Tibial nerve (tissue), 4 donors: ENCODE results near the gene INIP. TPM values are rescaled to one million over a fixed set of nuclear protein-coding genes. Genes with fewer than 3 reads are reported as not detected.

ENCODE experiments used
- DNase-seq, 2 donors: peaks; one replicate each; pipeline ENCODE4 v3.0.0-alpha.2; 2019; ENCODE audit warnings: low spot score in 2 of 2
- H3K27ac ChIP-seq, 4 donors: fragments of 200-600 bp; sonication (generic) in 3 of 4; one replicate each; pipeline ENCODE4 v1.5.1; 2017 to 2019; ENCODE audit warnings: mild to moderate bottlenecking in 1 of 4
- H3K27me3 ChIP-seq, 2 donors: fragments of 200-600 bp; sonication (generic) in 1 of 2; one replicate each; pipeline versions ENCODE4 v1.5.1 to v1.6.0; 2017 to 2019
- H3K36me3 ChIP-seq, 3 donors: fragments of 200-600 bp; sonication (generic); one replicate each; pipeline ENCODE4 v1.5.1; 2018 to 2019
- H3K4me1 ChIP-seq, 4 donors: fragments of 200-600 bp; sonication (generic) in 3 of 4; one replicate each; pipeline ENCODE4 v1.5.1; 2017 to 2019
- H3K4me3 ChIP-seq, 4 donors: fragments of 200-600 bp; sonication (generic) in 3 of 4; one replicate each; pipeline ENCODE4 v1.5.1; 2017 to 2019; ENCODE audit warnings: mild to moderate bottlenecking in 1 of 4, moderate library complexity in 1 of 4
- H3K9me3 ChIP-seq, 4 donors: fragments of 200-600 bp; sonication (generic) in 3 of 4; one replicate each; pipeline ENCODE4 v1.5.1; 2017 to 2019
- CTCF ChIP-seq, 5 experiments: fragments of 200-600 bp in 3 of 5; fragments of 450-650 bp in 2 of 5; sonication (generic) in 3 of 5; IDR thresholded peaks; one replicate each; pipeline ENCODE4 v1.5.1; 2016 to 2019; ENCODE audit warnings: antibody characterized with exemption in 5 of 5, mild to moderate bottlenecking in 3 of 5, moderate library complexity in 2 of 5
- EP300 ChIP-seq, 2 donors: sonication (generic); formaldehyde crosslinking; IDR thresholded peaks; one replicate each; pipeline ENCODE4 v1.6.1; 2017; ENCODE audit warnings: antibody characterized with exemption in 2 of 2, mild to moderate bottlenecking in 1 of 2
- POLR2A ChIP-seq, 2 donors: fragments of 450-650 bp; IDR thresholded peaks; one replicate each; pipeline ENCODE4 v1.6.1; 2017; ENCODE audit warnings: antibody characterized with exemption in 2 of 2, mild to moderate bottlenecking in 2 of 2, moderate library complexity in 2 of 2
- WGBS, 2 donors: methylation state at CpG; one replicate each; pipeline ENCODE4 v1.1.5; 2018; 5-methylcytosine and 5-hydroxymethylcytosine counted together
- total RNA-seq, 4 donors: library from RNA; depleted of rRNA; stranded (reverse); fragments of >200 nt; gene quantifications; one replicate each; pipeline ENCODE4 v1.1.0, GENCODE V29; 2016

INIP gene
- total RNA-seq, 4 donors from 2014 or later = 18.4 to 28.5 (median 24.9) TPM

GRCh38 chr9:112665347-112665746 is 52.6 kb downstream of the INIP start:
- Histone ChIP-seq H3K9me3 (no peaks in the 10 kb centered on the region), H3K4me1 (no peaks in the 10 kb centered on the region), H3K27ac (no peak overlapping the region), H3K27me3 (no peaks in the 10 kb centered on the region), H3K4me3 (no peak overlapping the region), H3K36me3 (no peaks in the 10 kb centered on the region)
- TF ChIP-seq POLR2A (IDR thresholded peaks at IDR 0.05) (no peak), CTCF (IDR thresholded peaks at IDR 0.05) (no peak), EP300 (IDR thresholded peaks at IDR 0.05) (no peak)
- 70 to 76% methylated on average over 4 of the region's 4 CpGs for WGBS, 2 donors
- no peak for DNase-seq

- no peak for DNase-seq
- Histone ChIP-seq H3K27me3 (no peaks in the 10 kb centered on the region), H3K4me3 (no peak overlapping the region), H3K9me3 (no peaks in the 10 kb centered on the region), H3K4me1 (no peaks in the 10 kb centered on the region), H3K36me3 (peaks cover 0 to 6% (median 0%) of the 10 kb centered on the region in 3 donors), H3K27ac (no peak overlapping the region)
- 72 to 81% methylated on average over 3 of the region's 3 CpGs for WGBS, 2 donors
- no peak for TF ChIP-seq CTCF (IDR thresholded peaks at IDR 0.05)
Measured at GRCh38 chr9:112664531-112664930, 53.4 kb downstream of the INIP start.

- Histone ChIP-seq H3K4me3 (no peak overlapping the region), H3K36me3 (peaks cover 0 to 12% (median 0%) of the 10 kb centered on the region in 3 donors), H3K27ac (no peak overlapping the region), H3K4me1 (no peaks in the 10 kb centered on the region), H3K9me3 (no peaks in the 10 kb centered on the region), H3K27me3 (no peaks in the 10 kb centered on the region)
- TF ChIP-seq CTCF (IDR thresholded peaks at IDR 0.05) (no peak), POLR2A (IDR thresholded peaks at IDR 0.05) (no peak), EP300 (IDR thresholded peaks at IDR 0.05) (no peak)
- 95 to 97% methylated on average over 5 of the region's 5 CpGs for WGBS, 2 donors
- no peak for DNase-seq
Measured at GRCh38 chr9:112663681-112664080, 54.2 kb downstream of the INIP start.

GRCh38 chr9:112659906-112660305 is 58.0 kb downstream of the INIP start:
- H3K9me3 ChIP-seq = no peaks in the 10 kb centered on the region
- H3K27ac ChIP-seq = no peak overlapping the region
- no peak overlapping the region for H3K4me3 ChIP-seq
- TF ChIP-seq CTCF (IDR thresholded peaks at IDR 0.05) = no peak
- TF ChIP-seq EP300 (IDR thresholded peaks at IDR 0.05) = no peak
- no peak for TF ChIP-seq POLR2A (IDR thresholded peaks at IDR 0.05)
- no peak for DNase-seq
- no peaks in the 10 kb centered on the region for H3K27me3 ChIP-seq
- peaks cover 0 to 12% (median 0%) of the 10 kb centered on the region in 3 donors for H3K36me3 ChIP-seq
- H3K4me1 ChIP-seq = no peaks in the 10 kb centered on the region
- 93 to 97% methylated on average over 12 of the region's 12 CpGs for WGBS, 2 donors

GRCh38 chr9:112655668-112656067 is 62.2 kb downstream of the INIP start:
- TF ChIP-seq CTCF (IDR thresholded peaks at IDR 0.05) (no peak), POLR2A (IDR thresholded peaks at IDR 0.05) (no peak), EP300 (IDR thresholded peaks at IDR 0.05) (no peak)
- no peak for DNase-seq
- Histone ChIP-seq H3K27me3 (no peaks in the 10 kb centered on the region), H3K27ac (no peak overlapping the region), H3K9me3 (no peaks in the 10 kb centered on the region), H3K4me3 (no peak overlapping the region), H3K4me1 (no peaks in the 10 kb centered on the region), H3K36me3 (peaks cover 0 to 12% (median 0%) of the 10 kb centered on the region in 3 donors)
- 73 to 78% methylated on average over 3 of the region's 3 CpGs for WGBS, 2 donors
